Skeletal muscle cell (primary cell): ENCODE measurements around the gene SIM1.
A peak's percentile ranks its signal among the peaks of the same experiment; 100 is the strongest.

ENCODE experiments used
- DNase-seq: peaks from one replicate; pipeline ENCODE4 v3.0.0-alpha.2; 2010; ENCODE audit warnings: low read depth
- H3K4me3 ChIP-seq: 2 replicates; pipeline ENCODE4 v1.5.1; 2011; ENCODE audit warnings: low read depth, mild to moderate bottlenecking, control low read depth, low read length, moderate library complexity

SIM1 gene, protein sequence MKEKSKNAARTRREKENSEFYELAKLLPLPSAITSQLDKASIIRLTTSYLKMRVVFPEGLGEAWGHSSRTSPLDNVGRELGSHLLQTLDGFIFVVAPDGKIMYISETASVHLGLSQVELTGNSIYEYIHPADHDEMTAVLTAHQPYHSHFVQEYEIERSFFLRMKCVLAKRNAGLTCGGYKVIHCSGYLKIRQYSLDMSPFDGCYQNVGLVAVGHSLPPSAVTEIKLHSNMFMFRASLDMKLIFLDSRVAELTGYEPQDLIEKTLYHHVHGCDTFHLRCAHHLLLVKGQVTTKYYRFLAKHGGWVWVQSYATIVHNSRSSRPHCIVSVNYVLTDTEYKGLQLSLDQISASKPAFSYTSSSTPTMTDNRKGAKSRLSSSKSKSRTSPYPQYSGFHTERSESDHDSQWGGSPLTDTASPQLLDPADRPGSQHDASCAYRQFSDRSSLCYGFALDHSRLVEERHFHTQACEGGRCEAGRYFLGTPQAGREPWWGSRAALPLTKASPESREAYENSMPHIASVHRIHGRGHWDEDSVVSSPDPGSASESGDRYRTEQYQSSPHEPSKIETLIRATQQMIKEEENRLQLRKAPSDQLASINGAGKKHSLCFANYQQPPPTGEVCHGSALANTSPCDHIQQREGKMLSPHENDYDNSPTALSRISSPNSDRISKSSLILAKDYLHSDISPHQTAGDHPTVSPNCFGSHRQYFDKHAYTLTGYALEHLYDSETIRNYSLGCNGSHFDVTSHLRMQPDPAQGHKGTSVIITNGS

DNA sequence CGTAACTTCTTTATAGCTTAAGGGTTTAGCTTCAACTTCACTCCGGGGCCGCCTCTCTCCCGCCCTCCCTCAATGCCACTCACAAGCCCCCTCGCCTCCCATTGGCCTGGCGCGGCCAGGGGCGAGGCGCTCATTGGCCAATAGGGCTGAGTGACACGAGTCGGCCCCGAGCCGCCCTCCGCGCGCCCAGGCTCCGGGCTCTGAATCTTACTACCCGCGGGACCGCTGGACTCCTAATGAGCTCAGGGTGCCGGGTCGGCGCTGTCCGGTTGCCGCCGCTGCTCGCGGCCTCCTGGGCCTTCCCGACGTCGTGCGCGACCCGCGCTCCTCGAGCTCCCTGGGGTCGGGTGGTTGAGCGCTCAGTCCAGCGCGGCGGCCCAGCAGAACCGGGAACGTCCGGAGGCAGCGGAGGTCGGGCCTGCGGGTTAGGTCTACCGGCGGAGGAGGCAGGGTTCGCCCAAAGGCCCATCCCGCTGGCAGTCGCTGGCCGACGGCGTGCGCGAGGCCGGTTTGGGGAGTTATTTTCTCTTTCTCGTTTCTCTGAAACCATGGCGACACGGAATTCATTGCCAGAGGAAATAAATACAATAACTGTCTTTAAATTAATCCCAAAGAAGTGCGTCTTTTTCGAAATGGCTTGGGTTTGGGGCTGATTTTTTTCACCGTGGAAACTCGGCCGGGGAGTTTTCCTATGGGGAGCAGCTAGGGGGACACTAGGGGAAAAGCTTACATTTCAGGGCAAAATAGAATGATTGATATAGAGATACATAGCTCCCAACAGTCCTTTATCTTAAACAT is at the start of gene SIM1:
TSS of gene SIM1 (minus strand) at position 19 of the 798 bp plus-strand sequence. CDS start 1,453 bp downstream, outside the sequence.
- H3K4me3 ChIP-seq: peak within 1 kb of the TSS; percentile 57
- DNase-seq: peak; percentile 51

DNA sequence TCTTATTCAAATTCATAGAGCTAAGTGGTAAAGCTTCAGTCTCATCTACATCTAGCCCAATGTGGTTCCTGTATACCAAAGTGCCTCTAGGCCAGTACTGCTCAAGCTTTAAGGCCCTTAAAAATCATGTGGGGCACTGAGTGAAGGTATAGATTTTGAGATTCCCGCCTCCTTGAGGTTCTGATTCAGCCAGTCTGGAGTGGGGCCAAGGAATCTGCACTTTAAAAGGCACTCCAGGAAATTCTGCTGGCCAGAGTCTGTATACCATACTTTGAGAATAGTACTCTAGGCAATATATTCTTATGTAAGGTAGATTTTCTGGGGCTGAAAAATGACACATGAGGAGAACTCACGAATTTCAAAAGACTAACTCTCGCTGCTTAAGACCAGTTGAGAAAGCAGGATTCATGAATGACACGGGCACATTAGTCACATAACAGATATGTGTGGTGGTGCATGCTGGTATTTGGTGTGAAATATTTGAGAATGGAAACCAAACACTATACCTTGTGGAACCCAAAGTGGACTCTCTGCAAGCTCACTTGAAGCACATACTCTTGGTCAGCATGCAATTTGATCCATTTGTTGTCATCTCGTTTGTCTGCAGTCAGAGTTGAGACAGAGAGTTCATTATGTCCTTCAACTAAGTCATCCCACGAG is 47.6 kb upstream of the SIM1 start:
- DNase-seq: peak; percentile 56

DNA sequence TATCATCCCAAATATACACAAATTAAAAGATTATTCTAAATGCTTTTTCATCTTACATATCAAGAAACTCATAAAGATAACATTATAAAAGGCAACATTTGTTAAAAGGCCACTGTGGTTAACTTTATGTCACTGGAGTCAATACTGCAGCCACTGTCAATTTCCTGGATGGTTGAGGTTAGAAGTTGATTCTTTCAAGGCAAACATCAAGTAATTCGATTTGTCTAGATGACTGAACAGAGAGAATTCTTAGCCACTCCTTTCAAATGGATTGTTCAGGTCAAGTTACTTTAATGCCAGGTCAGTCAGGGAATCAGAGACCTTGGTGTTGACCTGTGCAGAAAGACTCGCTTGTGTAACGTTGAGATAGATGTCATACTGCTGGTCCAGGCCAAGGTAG is 44.4 kb upstream of the SIM1 start:
- no peak for DNase-seq

More for the DNA sequence above, 47.6 kb upstream of the SIM1 start:
- no peak overlapping the region for H3K4me3 ChIP-seq

DNA sequence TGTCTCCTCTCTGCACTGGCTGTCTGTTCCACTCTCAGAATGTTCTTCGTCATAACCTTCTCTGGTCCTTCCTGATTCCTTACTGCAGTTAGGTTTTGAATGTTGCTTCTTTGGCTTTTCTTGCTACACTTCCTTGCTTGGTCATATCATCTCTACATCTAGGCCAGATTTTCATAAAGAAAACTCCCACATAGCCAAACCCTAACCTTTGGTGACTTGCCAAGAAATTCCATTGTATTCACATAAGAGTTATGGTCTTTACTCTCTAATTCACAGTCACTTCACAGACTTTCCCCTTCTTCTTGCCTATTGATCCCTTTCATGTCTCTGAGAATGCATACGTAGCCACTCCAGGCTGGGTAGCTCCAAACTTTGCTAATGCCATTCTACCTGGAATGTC is 41.9 kb upstream of the SIM1 start:
- H3K4me3 ChIP-seq: no peak overlapping the region
- DNase-seq: peak; percentile 56

More for the DNA sequence above, 44.4 kb upstream of the SIM1 start:
- H3K4me3 ChIP-seq: no peak overlapping the region

DNA sequence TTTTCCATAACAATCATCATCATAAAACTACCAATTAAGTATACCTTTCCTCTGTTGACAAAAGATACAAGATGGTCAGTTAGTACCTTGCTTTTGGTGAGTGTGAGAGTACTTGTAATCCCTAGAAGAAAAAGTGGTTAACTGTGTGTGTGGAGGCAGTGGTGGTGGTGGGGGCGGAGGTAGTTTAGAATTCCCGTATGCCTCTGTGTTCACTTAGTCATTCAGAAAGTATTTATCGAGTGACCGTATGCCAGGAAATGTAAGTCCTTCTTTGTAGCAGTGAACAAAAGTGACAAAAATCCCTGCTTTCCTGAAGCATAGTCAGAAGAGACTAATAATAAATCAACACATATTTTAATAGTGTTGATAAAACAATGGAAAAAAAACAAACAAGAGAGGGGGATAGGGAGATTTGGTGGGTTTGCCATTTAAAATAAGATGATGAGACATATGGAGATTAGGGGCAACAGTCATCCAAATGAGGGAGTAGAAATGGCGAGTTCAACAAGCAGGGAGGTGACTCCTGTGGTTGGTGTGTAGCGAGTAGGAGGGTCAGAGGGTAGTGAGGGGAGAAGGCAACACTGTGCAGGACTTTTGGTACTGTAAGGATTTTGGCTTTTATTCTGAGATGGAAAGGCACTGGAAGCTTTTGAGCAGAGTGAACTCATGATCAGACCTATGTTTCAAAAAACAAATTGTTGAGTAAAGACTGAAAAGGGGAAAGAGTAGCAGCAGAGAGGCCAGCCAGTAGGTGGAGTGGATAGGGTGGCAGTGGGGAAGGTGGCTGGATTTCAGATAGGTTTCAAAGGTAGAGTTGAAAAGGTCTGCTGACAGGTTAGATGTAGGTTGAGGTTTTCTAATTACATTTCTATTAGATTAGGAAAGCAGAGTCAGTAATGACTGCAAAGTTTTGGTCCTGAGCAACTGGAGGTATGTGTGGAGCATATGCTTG is 40.3 kb upstream of the SIM1 start:
- peak; percentile 72 for DNase-seq
- H3K4me3 ChIP-seq: no peak overlapping the region

DNA sequence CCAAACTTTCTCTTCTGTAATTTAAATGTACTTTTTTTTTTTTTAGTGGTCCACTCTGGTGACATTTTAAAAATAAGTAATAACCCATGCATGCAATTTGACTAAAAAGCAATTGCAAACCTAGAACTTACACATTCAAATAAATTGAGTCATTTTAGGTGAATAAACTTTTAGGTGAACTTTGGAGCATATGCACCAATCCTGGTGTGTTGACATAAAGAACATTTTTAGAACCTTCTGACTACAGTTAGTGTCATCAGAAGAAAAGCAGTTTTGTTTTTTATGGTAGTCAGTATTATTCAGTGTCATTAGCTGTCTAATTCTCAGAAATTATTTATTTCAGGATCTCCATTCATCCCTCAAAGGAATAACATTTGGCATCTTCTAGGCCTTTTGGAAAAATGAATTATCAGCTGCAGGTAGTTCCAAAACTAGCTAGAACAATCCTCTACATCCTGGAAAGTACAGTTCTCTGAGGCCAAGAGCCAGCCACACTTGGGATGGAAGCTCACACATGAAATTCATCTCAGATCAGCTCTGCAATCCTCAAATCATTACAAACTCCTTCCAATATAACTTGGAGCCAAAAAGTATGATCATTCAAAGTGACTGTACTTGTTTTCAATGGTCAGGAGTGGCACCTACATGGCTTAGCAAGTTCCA is 38.5 kb upstream of the SIM1 start:
- no peak overlapping the region for H3K4me3 ChIP-seq
- no peak for DNase-seq

DNA sequence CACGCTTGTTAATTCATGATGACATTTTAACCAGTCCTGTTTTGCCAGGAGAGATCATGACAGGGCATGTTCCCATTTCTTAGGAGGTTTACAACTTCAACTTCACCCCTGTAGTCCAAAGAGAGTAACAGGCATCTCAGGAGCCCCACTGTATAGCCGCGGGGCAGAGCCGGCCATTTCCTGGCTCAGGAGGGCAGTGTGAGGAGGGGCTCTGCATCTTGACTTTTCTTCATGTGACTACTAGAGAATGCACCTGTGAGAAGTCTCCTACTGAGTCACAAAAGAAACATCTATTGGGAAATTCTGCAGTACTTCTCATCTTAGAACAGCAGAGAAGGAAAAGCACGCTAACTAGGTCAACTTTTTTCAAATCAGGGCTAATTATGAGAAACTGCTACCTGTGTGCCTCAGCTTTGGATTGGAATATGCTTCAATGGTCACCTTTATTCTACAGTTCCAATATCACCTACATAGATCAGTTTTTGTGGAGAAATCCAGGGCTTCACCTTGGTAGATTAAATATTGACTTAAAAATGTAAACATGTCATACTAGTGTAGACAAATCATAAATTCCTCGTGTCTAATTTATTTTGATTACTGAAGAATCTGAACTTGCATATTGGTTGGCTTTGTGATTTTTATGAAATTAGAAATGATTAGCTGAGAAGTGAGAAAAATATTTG is 28.6 kb upstream of the SIM1 start:
- no peak overlapping the region for H3K4me3 ChIP-seq
- no peak for DNase-seq

DNA sequence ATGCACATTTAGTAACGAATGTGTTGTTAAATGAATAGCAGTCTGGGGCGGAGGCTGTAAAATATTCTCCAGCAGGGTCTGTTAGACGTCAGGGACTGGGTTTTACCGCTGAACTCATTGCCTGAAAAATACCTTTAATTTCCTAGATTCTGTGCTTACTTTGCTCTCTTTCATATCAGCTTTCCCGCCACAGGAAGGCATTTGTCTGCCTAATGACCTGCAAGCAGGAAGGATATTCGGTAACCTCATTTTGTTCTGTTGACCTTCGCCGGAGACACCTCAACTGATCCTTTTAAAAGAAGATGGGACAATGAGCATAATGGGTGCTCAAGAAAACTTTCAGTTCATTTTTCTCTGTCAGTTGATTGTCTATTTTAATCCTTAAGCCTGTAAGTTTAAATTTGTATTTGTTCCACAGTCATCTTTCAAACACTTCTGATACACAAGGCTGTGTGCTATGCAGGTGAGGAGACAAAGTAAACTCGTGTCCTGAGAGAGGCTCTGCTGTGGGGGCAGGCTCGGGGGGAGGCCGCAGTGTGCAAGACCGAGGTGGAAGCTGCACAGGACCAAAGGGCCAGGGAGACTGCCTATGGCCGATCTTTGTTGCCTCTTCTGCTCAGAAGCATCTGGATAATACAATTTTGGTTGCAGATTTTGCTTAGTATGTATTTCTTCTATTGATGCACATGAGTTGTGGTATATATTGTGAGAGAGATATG is 27.4 kb upstream of the SIM1 start:
- DNase-seq: no peak
- no peak overlapping the region for H3K4me3 ChIP-seq

DNA sequence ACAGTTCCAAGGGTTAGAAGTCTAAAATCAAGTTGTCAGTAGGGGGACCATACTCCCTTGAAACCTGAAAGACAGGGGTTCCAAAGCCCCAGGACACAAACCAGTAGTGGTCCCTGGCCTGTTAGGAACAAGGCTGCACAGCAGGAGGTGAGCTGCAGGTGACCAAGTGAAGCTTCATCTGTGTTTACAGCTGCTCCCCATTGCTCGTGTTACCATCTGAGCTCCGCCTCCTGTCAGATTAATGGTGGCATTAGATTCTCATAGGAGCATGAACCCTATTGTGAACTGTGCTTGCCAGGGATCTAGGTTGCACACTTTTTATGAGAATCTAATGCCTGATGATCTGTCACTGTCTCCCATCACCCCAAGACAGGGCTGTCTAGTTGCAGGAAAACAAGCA is 25.3 kb upstream of the SIM1 start:
- DNase-seq: no peak
- no peak overlapping the region for H3K4me3 ChIP-seq

DNA sequence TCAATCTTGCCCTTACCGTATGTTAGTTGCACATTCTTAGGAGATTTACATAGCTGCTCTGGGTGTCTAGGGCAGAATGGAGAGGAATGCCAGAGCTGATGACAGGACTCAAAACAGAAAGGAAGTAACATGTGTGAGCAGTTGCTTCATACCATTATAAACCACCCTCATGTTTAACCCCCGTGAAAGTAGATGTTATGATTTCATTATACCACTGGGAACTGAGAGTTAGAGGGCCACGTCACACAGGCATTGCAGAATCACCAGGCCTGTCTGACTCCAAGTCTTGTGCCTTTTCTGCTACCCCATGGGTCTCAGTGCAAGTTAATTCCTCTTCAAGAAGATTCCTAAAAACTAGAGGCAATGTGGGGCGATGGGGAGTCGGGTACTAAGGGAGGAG is 23.5 kb upstream of the SIM1 start:
- no peak for DNase-seq

DNA sequence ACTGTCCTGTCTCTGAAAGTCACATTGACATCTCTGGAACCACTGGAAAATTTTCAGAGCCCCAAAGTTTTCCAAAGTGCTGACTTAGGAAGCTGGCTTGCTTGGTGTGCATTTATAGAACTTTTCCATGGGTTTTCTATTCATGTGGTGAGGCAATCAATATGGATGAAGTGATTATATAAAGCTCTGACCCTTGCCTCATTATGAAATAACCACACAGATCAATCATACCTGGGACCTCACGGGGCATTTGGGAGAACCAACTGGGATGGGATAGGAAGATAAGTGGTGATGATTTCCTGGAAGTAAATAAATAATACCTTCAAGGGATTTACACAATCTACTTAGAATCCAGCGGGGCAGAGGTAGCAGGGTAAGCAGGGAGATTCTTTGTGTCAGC is 22.9 kb upstream of the SIM1 start:
- no peak overlapping the region for H3K4me3 ChIP-seq
- DNase-seq: no peak

More for the DNA sequence above, 23.5 kb upstream of the SIM1 start:
- H3K4me3 ChIP-seq: no peak overlapping the region

DNA sequence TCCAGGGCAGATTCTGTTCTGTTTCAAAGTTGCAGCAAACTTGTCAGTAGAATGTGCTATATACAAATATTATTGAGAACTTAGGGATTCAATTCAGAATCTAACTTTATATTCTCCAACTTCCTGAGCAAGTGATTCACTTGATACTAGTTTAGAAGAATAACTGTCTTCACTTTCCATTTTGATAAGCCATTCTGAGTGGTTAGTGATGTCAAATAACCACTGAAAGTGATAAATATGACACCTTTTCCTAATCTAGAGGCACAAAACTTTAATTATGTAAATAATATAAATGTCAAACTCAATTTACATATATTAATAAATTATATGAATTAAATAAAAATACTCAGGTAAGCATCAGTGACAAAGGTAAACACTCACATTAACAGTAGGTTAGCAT is 20.5 kb upstream of the SIM1 start:
- no peak for DNase-seq
- H3K4me3 ChIP-seq: no peak overlapping the region

DNA sequence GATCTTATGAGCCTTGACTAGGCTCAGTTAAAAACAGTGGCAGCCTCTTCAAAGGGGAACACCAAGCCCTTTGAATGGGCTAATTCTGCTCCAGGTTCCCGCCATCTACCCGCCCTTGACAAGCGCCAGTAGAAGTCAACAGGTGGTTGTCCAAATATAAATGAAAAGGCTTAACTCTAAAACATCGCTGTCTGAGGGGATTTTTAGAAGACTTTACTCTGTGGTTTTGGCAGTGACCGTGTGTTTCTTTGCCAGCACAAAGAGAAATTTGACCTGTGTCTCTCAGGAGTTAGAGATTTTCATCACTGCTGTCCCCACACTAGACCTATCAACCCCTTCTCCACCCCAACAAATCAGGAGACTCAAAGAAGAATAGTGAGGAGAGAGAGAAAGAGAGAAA is 19.8 kb upstream of the SIM1 start:
- H3K4me3 ChIP-seq: no peak overlapping the region
- peak; percentile 62 for DNase-seq

DNA sequence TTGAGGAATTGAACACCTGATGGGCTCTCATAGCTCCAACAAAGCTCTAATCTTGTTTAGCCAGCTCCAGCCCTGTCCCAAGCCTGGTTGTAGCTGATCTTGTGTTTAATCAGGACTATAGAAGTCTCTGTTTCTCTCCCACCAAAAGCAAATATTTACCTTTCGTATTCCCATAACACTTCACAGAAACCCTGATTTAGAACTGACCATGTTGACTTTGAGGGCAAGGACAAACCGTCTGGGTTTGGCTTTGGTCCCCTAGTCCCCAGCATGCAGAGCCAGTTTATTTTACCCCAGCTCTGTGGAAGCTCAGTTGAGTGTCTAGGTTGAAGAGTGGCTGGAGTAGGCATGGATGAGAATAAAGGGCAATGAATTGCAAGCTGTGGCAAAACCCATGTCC is 18.0 kb upstream of the SIM1 start:
- DNase-seq: no peak
- H3K4me3 ChIP-seq: no peak overlapping the region

DNA sequence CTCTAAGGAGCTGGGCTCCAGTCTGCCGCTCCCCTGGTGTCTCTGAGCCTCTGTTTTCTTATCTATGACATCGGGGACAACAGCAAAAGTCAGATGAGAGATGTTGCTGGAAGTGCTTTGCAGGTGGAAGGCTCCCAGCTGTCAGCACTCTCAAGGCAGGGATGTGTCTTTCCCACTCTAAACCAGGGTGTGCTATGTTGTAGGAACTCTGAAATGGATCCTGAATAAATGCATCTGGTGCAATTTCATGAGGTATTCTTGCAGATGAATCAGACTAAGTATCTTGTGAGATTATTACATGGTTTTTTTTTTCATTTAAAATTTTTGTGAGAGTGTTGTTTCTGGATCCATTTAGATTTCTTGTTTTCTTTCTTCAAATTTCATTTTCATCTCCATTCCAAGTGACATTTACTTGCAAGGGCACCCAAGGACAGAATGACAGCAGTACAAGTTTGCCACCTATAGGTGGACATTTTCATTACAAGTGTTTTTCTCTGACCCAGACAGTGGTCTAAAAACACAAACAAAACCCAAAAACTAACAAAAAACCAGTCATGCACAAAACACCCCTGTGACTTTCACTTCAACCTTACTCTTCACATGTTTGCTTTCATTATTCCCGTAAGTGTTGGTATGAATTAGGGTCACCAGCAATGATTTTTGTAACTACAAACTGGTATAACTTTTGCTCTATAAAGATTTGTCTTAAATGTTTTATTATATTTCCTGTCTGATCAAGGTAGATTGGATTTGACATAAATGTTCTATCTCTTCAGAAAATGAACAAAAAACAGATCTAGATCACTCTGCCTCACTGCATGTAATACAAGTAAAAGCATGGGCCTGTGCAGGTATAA is 14.7 kb upstream of the SIM1 start:
- no peak for DNase-seq
- no peak overlapping the region for H3K4me3 ChIP-seq
